ENCODE measurements around the gene C13orf42.

DNA sequence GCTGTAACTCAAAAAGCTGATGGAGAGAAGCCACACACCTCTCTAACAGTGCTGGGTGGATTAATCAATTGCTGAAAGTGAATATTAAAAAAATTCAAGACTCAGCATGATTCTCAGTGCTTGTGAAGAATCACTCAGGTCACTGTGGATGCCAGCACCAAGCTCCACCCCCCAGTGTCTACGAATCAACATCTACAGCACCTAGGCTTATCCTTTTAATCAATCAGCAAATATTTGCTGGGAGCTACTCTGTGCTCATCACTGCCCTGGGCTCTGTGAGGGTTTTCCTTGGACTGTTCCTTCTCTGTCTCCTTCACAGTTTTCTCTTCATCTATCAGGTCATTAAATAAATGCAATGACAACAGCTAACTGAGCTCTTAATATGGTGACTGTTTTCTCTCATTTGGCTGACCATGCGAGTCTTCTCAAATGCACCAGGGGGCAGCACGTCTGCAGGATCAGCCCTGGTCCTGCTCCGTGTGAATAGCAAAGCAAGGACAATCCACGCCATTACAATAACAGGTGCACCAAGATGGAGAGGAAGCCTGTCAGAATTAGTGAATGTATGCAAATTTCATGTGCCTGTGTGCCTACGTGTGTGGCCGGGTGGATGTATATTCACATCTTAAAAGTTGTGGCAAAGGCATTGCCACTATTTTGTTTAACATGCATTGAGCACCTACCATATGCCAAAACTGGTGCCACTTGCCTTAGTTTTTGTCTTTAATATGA lies 14.6 kb upstream of the C13orf42 start:
- TF ChIP-seq, protein P1, sequence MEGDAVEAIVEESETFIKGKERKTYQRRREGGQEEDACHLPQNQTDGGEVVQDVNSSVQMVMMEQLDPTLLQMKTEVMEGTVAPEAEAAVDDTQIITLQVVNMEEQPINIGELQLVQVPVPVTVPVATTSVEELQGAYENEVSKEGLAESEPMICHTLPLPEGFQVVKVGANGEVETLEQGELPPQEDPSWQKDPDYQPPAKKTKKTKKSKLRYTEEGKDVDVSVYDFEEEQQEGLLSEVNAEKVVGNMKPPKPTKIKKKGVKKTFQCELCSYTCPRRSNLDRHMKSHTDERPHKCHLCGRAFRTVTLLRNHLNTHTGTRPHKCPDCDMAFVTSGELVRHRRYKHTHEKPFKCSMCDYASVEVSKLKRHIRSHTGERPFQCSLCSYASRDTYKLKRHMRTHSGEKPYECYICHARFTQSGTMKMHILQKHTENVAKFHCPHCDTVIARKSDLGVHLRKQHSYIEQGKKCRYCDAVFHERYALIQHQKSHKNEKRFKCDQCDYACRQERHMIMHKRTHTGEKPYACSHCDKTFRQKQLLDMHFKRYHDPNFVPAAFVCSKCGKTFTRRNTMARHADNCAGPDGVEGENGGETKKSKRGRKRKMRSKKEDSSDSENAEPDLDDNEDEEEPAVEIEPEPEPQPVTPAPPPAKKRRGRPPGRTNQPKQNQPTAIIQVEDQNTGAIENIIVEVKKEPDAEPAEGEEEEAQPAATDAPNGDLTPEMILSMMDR (IDR thresholded peaks at IDR 0.05): peak; percentile 44 to 67
- no peak for TF ChIP-seq POLR2AphosphoS5 (IDR thresholded peaks at IDR 0.05)

Measured in suprapubic skin (tissue), 3 donors.